ENCODE results near the gene PLA2G3. TPM values are rescaled to one million over a fixed set of nuclear protein-coding genes. Genes with fewer than 3 reads are reported as not detected.
A peak's percentile ranks its signal among the peaks of the same experiment; 100 is the strongest.

PLA2G3 gene
- total RNA-seq, 1 donor from 2014 or later, result 1.3 TPM

GRCh38 chr22:31125521-31126117 is 14.7 kb downstream of the PLA2G3 start:
- no peaks in the 10 kb centered on the region for H3K36me3 Mint-ChIP-seq (ENCODE audit: unreplicated experiment)
- no peak for TF ChIP-seq CTCF (IDR thresholded peaks at IDR 0.05; ENCODE audit: partially characterized antibody, unreplicated experiment)
- H3K9me3 Mint-ChIP-seq (ENCODE audit: unreplicated experiment), result peaks cover 5% of the 10 kb centered on the region
- DNase-seq, result no peak
- peaks cover 3% of the 10 kb centered on the region for H3K27me3 Mint-ChIP-seq (ENCODE audit: unreplicated experiment)
- H3K4me1 Mint-ChIP-seq (ENCODE audit: low read depth, unreplicated experiment), result peaks cover 5% of the 10 kb centered on the region
- H3K4me3 Mint-ChIP-seq (ENCODE audit: unreplicated experiment), result no peak overlapping the region
- H3K27ac Mint-ChIP-seq (ENCODE audit: unreplicated experiment), result no peak overlapping the region

GRCh38 chr22:31124811-31125465 is 15.4 kb downstream of the PLA2G3 start:
- DNase-seq, result no peak
- H3K27ac Mint-ChIP-seq (ENCODE audit: unreplicated experiment), result no peak overlapping the region

GRCh38 chr22:31124290-31124689 is 16.0 kb downstream of the PLA2G3 start:
- H3K27me3 Mint-ChIP-seq (ENCODE audit: unreplicated experiment), result peaks cover 3% of the 10 kb centered on the region
- H3K4me3 Mint-ChIP-seq (ENCODE audit: unreplicated experiment), result no peak overlapping the region
- H3K4me1 Mint-ChIP-seq (ENCODE audit: low read depth, unreplicated experiment), result peaks cover 5% of the 10 kb centered on the region
- no peak overlapping the region for H3K27ac Mint-ChIP-seq (ENCODE audit: unreplicated experiment)
- no peak for TF ChIP-seq CTCF (IDR thresholded peaks at IDR 0.05; ENCODE audit: partially characterized antibody, unreplicated experiment)
- peaks cover 5% of the 10 kb centered on the region for H3K9me3 Mint-ChIP-seq (ENCODE audit: unreplicated experiment)
- DNase-seq, result no peak
- H3K36me3 Mint-ChIP-seq (ENCODE audit: unreplicated experiment), result no peaks in the 10 kb centered on the region

More at GRCh38 chr22:31124811-31125465, 15.4 kb downstream of the PLA2G3 start:
- Mint-ChIP-seq H3K9me3 (ENCODE audit: unreplicated experiment) (peaks cover 5% of the 10 kb centered on the region), H3K27me3 (ENCODE audit: unreplicated experiment) (peaks cover 3% of the 10 kb centered on the region), H3K4me1 (ENCODE audit: low read depth, unreplicated experiment) (peaks cover 5% of the 10 kb centered on the region), H3K36me3 (ENCODE audit: unreplicated experiment) (no peaks in the 10 kb centered on the region), H3K4me3 (ENCODE audit: unreplicated experiment) (no peak overlapping the region)
- TF ChIP-seq CTCF (IDR thresholded peaks at IDR 0.05; ENCODE audit: partially characterized antibody, unreplicated experiment), result no peak

GRCh38 chr22:31123292-31123602 is 17.1 kb downstream of the PLA2G3 start:
- H3K27me3 Mint-ChIP-seq (ENCODE audit: unreplicated experiment), result peaks cover 3% of the 10 kb centered on the region
- peak overlapping the region; percentile 76 for H3K27ac Mint-ChIP-seq (ENCODE audit: unreplicated experiment)
- H3K36me3 Mint-ChIP-seq (ENCODE audit: unreplicated experiment), result no peaks in the 10 kb centered on the region
- peak overlapping the region; percentile 83 for H3K4me3 Mint-ChIP-seq (ENCODE audit: unreplicated experiment)
- no peak for DNase-seq
- TF ChIP-seq CTCF (IDR thresholded peaks at IDR 0.05; ENCODE audit: partially characterized antibody, unreplicated experiment), result no peak
- peaks cover 5% of the 10 kb centered on the region for H3K9me3 Mint-ChIP-seq (ENCODE audit: unreplicated experiment)
- peaks cover 5% of the 10 kb centered on the region for H3K4me1 Mint-ChIP-seq (ENCODE audit: low read depth, unreplicated experiment)

- H3K27ac Mint-ChIP-seq (ENCODE audit: unreplicated experiment), result peak within 1 kb of the TSS; percentile 76
- peak within 1 kb of the TSS; percentile 83 for H3K4me3 Mint-ChIP-seq (ENCODE audit: unreplicated experiment)
- no peak for TF ChIP-seq CTCF (IDR thresholded peaks at IDR 0.05; ENCODE audit: partially characterized antibody, unreplicated experiment)
- peak; percentile 73 for DNase-seq
- peaks cover 5% of the 10 kb centered on the region for H3K9me3 Mint-ChIP-seq (ENCODE audit: unreplicated experiment)
- H3K36me3 Mint-ChIP-seq (ENCODE audit: unreplicated experiment), result no peaks in the 10 kb centered on the region
- peaks cover 5% of the 10 kb centered on the region for H3K4me1 Mint-ChIP-seq (ENCODE audit: low read depth, unreplicated experiment)
- peaks cover 3% of the 10 kb centered on the region for H3K27me3 Mint-ChIP-seq (ENCODE audit: unreplicated experiment)
Observed at GRCh38 chr22:31122532-31123291, 17.6 kb downstream of the PLA2G3 start, which contains the start of gene INPP5J. TSS of gene INPP5J (plus strand) at chr22:31122966. CDS start at chr22:31123015, 49 bp downstream.
